Cardiac muscle cell (in vitro differentiated cells and primary cell): ENCODE measurements around the gene SETBP1. TPM values are rescaled to one million over a fixed set of nuclear protein-coding genes. Genes with fewer than 3 reads are reported as not detected.
A peak's percentile ranks its signal among the peaks of the same experiment; 100 is the strongest.

Experiments
- DNase-seq, 2 donors: peaks; one replicate each; pipeline versions ENCODE4 v3.0.0 to v3.0.0-alpha.2; 2010 to 2017; ENCODE audit warnings: low read depth in 1 of 2, low spot score in 1 of 2
- H3K27ac ChIP-seq: fragments of 200-600 bp; sonication (generic); 2 replicates; pipeline ENCODE4 v1.5.1; 2016
- H3K27me3 ChIP-seq: fragments of 200-600 bp; sonication (generic); 2 replicates; pipeline ENCODE4 v1.6.0; 2016; ENCODE audit warnings: control low read depth
- H3K36me3 ChIP-seq: fragments of 200-600 bp; sonication (generic); 2 replicates; pipeline ENCODE4 v1.5.1; 2016; ENCODE audit warnings: control low read depth
- H3K4me1 ChIP-seq: fragments of 200-600 bp; sonication (generic); 2 replicates; pipeline ENCODE4 v1.8.1; 2017; ENCODE audit warnings: low read depth, mild to moderate bottlenecking, mixed run types
- H3K4me3 ChIP-seq: fragments of 200-600 bp; sonication (generic); 2 replicates; pipeline ENCODE4 v1.5.1; 2016; ENCODE audit warnings: mild to moderate bottlenecking
- H3K9me3 ChIP-seq: fragments of 200-600 bp; sonication (generic); 2 replicates; pipeline ENCODE4 v1.5.1; 2017; ENCODE audit warnings: low read depth, mild to moderate bottlenecking, control low read depth
- polyA plus RNA-seq: library from polyadenylated mRNA; unstranded; fragments of >200 nt; fragmentation: Nextera tagmentation; extraction: Ambion mirVana; gene quantifications from 2 replicates; pipeline ENCODE4 v1.2.1, GENCODE V29; 2016
- total RNA-seq: library from RNA; depleted of rRNA; stranded (reverse); fragments of >200 nt; gene quantifications from 2 replicates; pipeline ENCODE4 v1.2.3, GENCODE V29; 2016
- TF ChIP-seq, protein P1 (sequence below): IDR thresholded peaks from 2 replicates; pipeline ENCODE4 v1.5.1; 2012; ENCODE audit warnings: low read depth, mild to moderate bottlenecking, low read length

The SETBP1 gene
- total and polyA plus RNA-seq, 2 experiments from 2014 or later, result 6.3 to 30.6 TPM

- H3K9me3 ChIP-seq, result no peaks in the 10 kb centered on the region
- no peak overlapping the region for H3K27ac ChIP-seq
- DNase-seq, result no peak
- H3K27me3 ChIP-seq, result no peaks in the 10 kb centered on the region
- H3K4me3 ChIP-seq, result no peak overlapping the region
- H3K4me1 ChIP-seq, result peaks cover 29% of the 10 kb centered on the region
- H3K36me3 ChIP-seq, result no peaks in the 10 kb centered on the region
- TF ChIP-seq, protein P1, sequence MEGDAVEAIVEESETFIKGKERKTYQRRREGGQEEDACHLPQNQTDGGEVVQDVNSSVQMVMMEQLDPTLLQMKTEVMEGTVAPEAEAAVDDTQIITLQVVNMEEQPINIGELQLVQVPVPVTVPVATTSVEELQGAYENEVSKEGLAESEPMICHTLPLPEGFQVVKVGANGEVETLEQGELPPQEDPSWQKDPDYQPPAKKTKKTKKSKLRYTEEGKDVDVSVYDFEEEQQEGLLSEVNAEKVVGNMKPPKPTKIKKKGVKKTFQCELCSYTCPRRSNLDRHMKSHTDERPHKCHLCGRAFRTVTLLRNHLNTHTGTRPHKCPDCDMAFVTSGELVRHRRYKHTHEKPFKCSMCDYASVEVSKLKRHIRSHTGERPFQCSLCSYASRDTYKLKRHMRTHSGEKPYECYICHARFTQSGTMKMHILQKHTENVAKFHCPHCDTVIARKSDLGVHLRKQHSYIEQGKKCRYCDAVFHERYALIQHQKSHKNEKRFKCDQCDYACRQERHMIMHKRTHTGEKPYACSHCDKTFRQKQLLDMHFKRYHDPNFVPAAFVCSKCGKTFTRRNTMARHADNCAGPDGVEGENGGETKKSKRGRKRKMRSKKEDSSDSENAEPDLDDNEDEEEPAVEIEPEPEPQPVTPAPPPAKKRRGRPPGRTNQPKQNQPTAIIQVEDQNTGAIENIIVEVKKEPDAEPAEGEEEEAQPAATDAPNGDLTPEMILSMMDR, result no peak
Observed at GRCh38 chr18:44954257-44954656, 273.6 kb downstream of the SETBP1 start.

GRCh38 chr18:44955825-44956224 is 275.1 kb downstream of the SETBP1 start:
- no peak for DNase-seq
- Histone ChIP-seq H3K4me3 (no peak overlapping the region), H3K4me1 (peaks cover 31% of the 10 kb centered on the region), H3K36me3 (no peaks in the 10 kb centered on the region), H3K9me3 (no peaks in the 10 kb centered on the region), H3K27me3 (no peaks in the 10 kb centered on the region), H3K27ac (no peak overlapping the region)
- TF ChIP-seq, protein P1, result no peak

DNA sequence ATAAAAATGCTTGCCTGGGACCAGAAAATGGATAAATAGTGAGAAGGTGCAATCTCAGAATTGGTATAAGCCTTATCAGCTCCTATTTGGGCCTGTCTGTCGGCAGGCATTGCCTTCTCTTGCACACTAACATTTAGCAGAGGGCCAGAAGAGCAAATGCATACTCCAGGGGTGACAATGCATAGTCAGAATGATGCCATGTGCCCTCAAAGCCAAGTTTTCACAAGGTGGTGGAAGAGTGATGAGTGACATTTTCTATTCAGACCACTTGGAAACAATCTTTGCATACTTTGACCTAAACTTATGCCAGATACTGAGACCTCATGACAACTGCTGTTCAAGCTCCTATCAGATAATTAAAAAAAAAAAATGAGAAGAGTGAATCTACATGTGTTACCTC is 276.3 kb downstream of the SETBP1 start:
- Histone ChIP-seq H3K27ac (no peak overlapping the region), H3K36me3 (no peaks in the 10 kb centered on the region), H3K27me3 (no peaks in the 10 kb centered on the region), H3K4me1 (peaks cover 31% of the 10 kb centered on the region), H3K4me3 (no peak overlapping the region), H3K9me3 (no peaks in the 10 kb centered on the region)
- TF ChIP-seq, protein P1, result no peak
- DNase-seq, result peak in 1 of 2 donors; percentile 47

DNA sequence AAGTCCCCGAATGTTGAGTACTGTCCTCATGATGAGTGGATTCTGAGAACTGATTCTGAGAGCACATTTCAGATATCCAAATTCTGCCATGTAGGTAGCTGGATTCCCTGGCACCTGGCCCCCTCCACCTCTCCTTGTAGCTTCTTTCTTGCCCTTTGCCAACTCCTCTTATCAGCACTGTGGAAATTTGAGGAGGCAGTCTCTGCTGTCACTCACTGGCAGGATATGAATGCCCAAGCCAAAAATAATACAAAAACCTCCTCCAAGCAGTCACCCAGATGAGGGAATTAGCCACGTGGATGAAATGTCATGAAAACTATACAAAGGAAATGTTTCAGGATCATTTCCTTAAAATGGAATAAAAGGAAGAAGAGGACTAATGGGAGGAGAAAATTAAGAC is 276.8 kb downstream of the SETBP1 start:
- no peaks in the 10 kb centered on the region for H3K27me3 ChIP-seq
- DNase-seq, result no peak
- H3K4me1 ChIP-seq, result peaks cover 31% of the 10 kb centered on the region
- H3K4me3 ChIP-seq, result no peak overlapping the region
- TF ChIP-seq, protein P1, result no peak
- no peak overlapping the region for H3K27ac ChIP-seq
- H3K36me3 ChIP-seq, result no peaks in the 10 kb centered on the region
- no peaks in the 10 kb centered on the region for H3K9me3 ChIP-seq

GRCh38 chr18:44958040-44958439 is 277.4 kb downstream of the SETBP1 start:
- H3K4me1 ChIP-seq, result peaks cover 31% of the 10 kb centered on the region
- H3K4me3 ChIP-seq, result no peak overlapping the region
- H3K9me3 ChIP-seq, result no peaks in the 10 kb centered on the region
- no peaks in the 10 kb centered on the region for H3K27me3 ChIP-seq
- TF ChIP-seq, protein P1, result no peak
- H3K27ac ChIP-seq, result no peak overlapping the region
- DNase-seq, result no peak
- no peaks in the 10 kb centered on the region for H3K36me3 ChIP-seq

DNA sequence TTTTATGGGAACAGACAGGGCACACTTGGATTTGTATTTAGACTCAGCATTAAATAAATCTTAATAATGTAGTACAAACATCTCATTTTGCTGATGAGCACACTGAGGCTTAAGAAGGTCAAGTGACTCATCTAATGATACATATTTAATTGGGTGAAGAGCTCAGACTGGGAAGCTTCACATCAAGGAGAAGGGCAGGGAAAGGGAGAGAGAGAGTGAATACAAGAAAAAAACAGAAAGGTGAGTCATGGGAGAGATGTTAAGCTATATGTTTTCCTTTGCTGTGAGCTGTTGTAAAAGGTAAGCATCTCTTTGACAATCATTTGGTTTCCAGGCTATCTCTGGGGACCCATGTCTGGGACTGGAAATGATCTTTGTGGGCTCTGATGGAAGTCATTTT is 277.8 kb downstream of the SETBP1 start:
- Histone ChIP-seq H3K9me3 (no peaks in the 10 kb centered on the region), H3K27me3 (no peaks in the 10 kb centered on the region), H3K4me1 (peaks cover 31% of the 10 kb centered on the region), H3K36me3 (no peaks in the 10 kb centered on the region), H3K27ac (no peak overlapping the region), H3K4me3 (no peak overlapping the region)
- TF ChIP-seq, protein P1, result no peak
- DNase-seq, result no peak
